Lung (tissue), 12 donors: ENCODE data around the gene SSU72. TPM values are rescaled to one million over a fixed set of nuclear protein-coding genes. Genes with fewer than 3 reads are reported as not detected.

Source experiments
- ATAC-seq: fragments of 200-7000 bp; cut with Tn5 transposase; one replicate; pipeline ENCODE4 v1.9.1; 2020; ENCODE audit warnings: moderate number of reproducible peaks; ENCODE audit not compliant: insufficient read depth, low FRiP score
- DNase-seq, 3 donors: peaks; one replicate each; pipeline ENCODE4 v3.0.0-alpha.2; 2013 to 2017
- H3K27ac ChIP-seq, 2 donors: one replicate each; pipeline ENCODE4 v1.5.1; 2013; ENCODE audit warnings: mild to moderate bottlenecking in 2 of 2, moderate library complexity in 2 of 2, control low read depth in 1 of 2, inconsistent platforms in 1 of 2, low read depth in 1 of 2, low read length in 1 of 2
- H3K27me3 ChIP-seq, 3 donors: one replicate each; pipeline ENCODE4 v1.5.1; 2013; ENCODE audit warnings: low read length in 2 of 3; ENCODE audit not compliant: control insufficient read depth in 3 of 3, insufficient read depth in 3 of 3
- H3K36me3 ChIP-seq, 4 donors: one replicate each; pipeline ENCODE4 v1.5.1; 2013; ENCODE audit warnings: low read length in 4 of 4, mild to moderate bottlenecking in 1 of 4, moderate library complexity in 1 of 4; ENCODE audit not compliant: control insufficient read depth in 4 of 4, insufficient read depth in 4 of 4
- H3K4me1 ChIP-seq, 5 donors: one replicate each; pipeline ENCODE4 v1.5.1; 2013; ENCODE audit warnings: low read length in 5 of 5, mild to moderate bottlenecking in 2 of 5, moderate library complexity in 1 of 5; ENCODE audit not compliant: control insufficient read depth in 5 of 5, insufficient read depth in 5 of 5
- H3K4me3 ChIP-seq: one replicate; pipeline ENCODE4 v1.5.1; 2013; ENCODE audit warnings: mild to moderate bottlenecking, control low read depth, moderate library complexity
- H3K9ac ChIP-seq, 2 donors: one replicate each; pipeline ENCODE4 v1.5.1; 2013; ENCODE audit warnings: low read length in 2 of 2, control low read depth in 1 of 2; ENCODE audit not compliant: insufficient read depth in 1 of 2
- H3K9me3 ChIP-seq, 4 donors: one replicate each; pipeline ENCODE4 v1.5.1; 2013; ENCODE audit warnings: low read length in 3 of 4, mild to moderate bottlenecking in 1 of 4, moderate library complexity in 1 of 4; ENCODE audit not compliant: control insufficient read depth in 4 of 4, insufficient read depth in 3 of 4
- CTCF ChIP-seq: IDR thresholded peaks from 2 replicates; pipeline ENCODE4 v1.5.1; 2012; ENCODE audit warnings: mild to moderate bottlenecking; ENCODE audit errors: control extremely low read depth, extremely low read depth
- WGBS, 2 donors: extraction: QIAGEN DNeasy Blood & Tissue Kit; methylation state at CpG; one replicate each; pipeline ENCODE4 v1.1.7; 2013; 5-methylcytosine and 5-hydroxymethylcytosine counted together
- polyA plus RNA-seq, 2 donors: library from polyadenylated mRNA; stranded (reverse); fragments of 200-250 nt; gene quantifications; one replicate each; pipeline ENCODE4 v1.2.1, GENCODE V29; 2013
- total RNA-seq, 2 donors: library from RNA; depleted of rRNA in 1 of 2; stranded (reverse); fragments of >200 nt in 1 of 2; gene quantifications; one replicate each; pipeline ENCODE4 v1.2.1, GENCODE V29; 2014 to 2021
- donor health status: control.
- donor health status: control.
- donor health status: Bipolar disorder and iron deficiency.
- donor health status: healthy.
- donor health status: DM: yes; HTN: yes; CAD: no.

SSU72 gene
- total and polyA plus RNA-seq, 4 donors = 63.7 to 128 (median 100) TPM

- WGBS, 2 donors = 86 to 93% methylated on average over 13 of the region's 13 CpGs
- TF ChIP-seq CTCF = no peak
- ATAC-seq (no peak), DNase-seq (no peak)
- no peaks in the 10 kb centered on the region for H3K9me3 ChIP-seq
- no peak overlapping the region for H3K9ac ChIP-seq
- H3K27ac ChIP-seq = no peak overlapping the region
- no peak overlapping the region for H3K4me3 ChIP-seq
- no peaks in the 10 kb centered on the region for H3K36me3 ChIP-seq
- H3K27me3 ChIP-seq = peaks cover 0 to 12% (median 5%) of the 10 kb centered on the region in 3 donors
- H3K4me1 ChIP-seq = no peaks in the 10 kb centered on the region
These were observed 16.8 kb upstream of the SSU72 start for GRCh38 chr1:1591452-1591851.

- ATAC-seq = no peak
- H3K27me3 ChIP-seq = peaks cover 0 to 14% (median 3%) of the 10 kb centered on the region in 3 donors
- no peak for DNase-seq
- WGBS, 2 donors = 84 to 85% methylated on average over 23 of the region's 23 CpGs
- TF ChIP-seq CTCF = no peak
- H3K27ac ChIP-seq = no peak overlapping the region
- no peaks in the 10 kb centered on the region for H3K36me3 ChIP-seq
- no peaks in the 10 kb centered on the region for H3K4me1 ChIP-seq
- no peaks in the 10 kb centered on the region for H3K9me3 ChIP-seq
- no peak overlapping the region for H3K9ac ChIP-seq
- H3K4me3 ChIP-seq = no peak overlapping the region
These were observed 8.8 kb upstream of the SSU72 start for GRCh38 chr1:1583347-1584010.

GRCh38 chr1:1582585-1583346 lies 8.1 kb upstream of the SSU72 start:
- no peak overlapping the region for H3K9ac ChIP-seq
- no peak for ATAC-seq
- no peak for TF ChIP-seq CTCF
- H3K27ac ChIP-seq = no peak overlapping the region
- no peaks in the 10 kb centered on the region for H3K36me3 ChIP-seq
- H3K27me3 ChIP-seq = peaks cover 0 to 14% (median 3%) of the 10 kb centered on the region in 3 donors
- no peak overlapping the region for H3K4me3 ChIP-seq
- no peak for DNase-seq
- H3K4me1 ChIP-seq = no peaks in the 10 kb centered on the region
- WGBS, 2 donors = 77 to 80% methylated on average over 9 of the region's 9 CpGs
- no peaks in the 10 kb centered on the region for H3K9me3 ChIP-seq
